GM13977 (cell line): ENCODE data around the gene ACSBG1.

Experiments
- DNase-seq: peaks from one replicate; pipeline ENCODE4 v3.0.0; 2012; ENCODE audit warnings: low spot score
- in situ Hi-C: fragments of 300-500 bp; cut with MboI; formaldehyde crosslinking; loops from one replicate; pipeline ENCODE4 v1.12.0; 2022; ENCODE audit warnings: low sequenced_read_pairs, low pct_unique_long_range_greater_than_20kb, mixed read lengths, inconsistent platforms; ENCODE audit not compliant: unreplicated experiment
- TF ChIP-seq, protein P1 (sequence below): IDR thresholded peaks from 2 replicates; pipeline ENCODE4 v1.5.1; 2012; ENCODE audit warnings: mild to moderate bottlenecking, control low read depth; ENCODE audit not compliant: insufficient read depth; ENCODE audit errors: extremely low read depth, missing control alignments

ACSBG1 gene

DNA sequence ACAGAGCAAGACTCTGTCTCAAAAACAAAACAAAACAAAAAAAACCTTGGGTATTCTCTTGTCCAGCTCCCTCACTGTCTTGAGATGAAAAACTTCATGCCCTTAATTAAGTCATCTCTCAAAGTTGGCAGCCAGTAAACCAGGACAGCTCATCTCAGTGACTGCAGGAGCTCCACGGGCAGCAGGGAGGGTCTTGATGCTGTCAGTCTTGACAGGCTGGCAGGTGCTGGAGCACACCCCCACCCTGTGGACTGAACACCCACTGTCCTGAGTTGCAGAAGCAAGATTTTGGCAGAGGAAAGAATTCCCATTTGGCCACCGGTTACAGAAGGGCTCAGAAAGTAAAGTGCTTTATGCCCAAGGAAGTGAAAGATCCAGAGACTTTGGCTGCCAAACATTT lies 38.0 kb upstream of the ACSBG1 start:
- DNase-seq = no peak
- TF ChIP-seq, protein P1, sequence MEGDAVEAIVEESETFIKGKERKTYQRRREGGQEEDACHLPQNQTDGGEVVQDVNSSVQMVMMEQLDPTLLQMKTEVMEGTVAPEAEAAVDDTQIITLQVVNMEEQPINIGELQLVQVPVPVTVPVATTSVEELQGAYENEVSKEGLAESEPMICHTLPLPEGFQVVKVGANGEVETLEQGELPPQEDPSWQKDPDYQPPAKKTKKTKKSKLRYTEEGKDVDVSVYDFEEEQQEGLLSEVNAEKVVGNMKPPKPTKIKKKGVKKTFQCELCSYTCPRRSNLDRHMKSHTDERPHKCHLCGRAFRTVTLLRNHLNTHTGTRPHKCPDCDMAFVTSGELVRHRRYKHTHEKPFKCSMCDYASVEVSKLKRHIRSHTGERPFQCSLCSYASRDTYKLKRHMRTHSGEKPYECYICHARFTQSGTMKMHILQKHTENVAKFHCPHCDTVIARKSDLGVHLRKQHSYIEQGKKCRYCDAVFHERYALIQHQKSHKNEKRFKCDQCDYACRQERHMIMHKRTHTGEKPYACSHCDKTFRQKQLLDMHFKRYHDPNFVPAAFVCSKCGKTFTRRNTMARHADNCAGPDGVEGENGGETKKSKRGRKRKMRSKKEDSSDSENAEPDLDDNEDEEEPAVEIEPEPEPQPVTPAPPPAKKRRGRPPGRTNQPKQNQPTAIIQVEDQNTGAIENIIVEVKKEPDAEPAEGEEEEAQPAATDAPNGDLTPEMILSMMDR = no peak
- in situ Hi-C loops = no loop called here

DNA sequence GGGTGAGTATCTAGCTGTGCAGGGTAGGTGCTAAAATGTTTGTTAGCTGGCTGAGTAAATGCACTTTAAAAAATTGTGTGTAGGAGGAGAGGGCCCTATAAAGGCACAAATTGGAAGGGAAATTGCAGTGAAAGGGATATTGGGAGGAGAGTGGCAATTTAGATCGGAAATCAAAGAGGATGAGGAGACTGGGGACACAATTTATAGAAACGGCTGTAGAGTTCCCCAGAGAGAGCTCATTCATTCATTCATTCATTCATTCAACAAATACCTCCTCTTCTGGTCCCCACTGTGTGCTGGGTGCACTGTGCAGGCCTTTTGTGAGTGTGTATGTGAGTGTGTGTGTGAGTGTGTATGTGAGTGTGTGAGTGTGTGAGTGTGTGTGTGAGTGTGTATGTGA lies 32.4 kb upstream of the ACSBG1 start:
- DNase-seq = no peak
- TF ChIP-seq, protein P1 = no peak
- in situ Hi-C loops = no loop called here

DNA sequence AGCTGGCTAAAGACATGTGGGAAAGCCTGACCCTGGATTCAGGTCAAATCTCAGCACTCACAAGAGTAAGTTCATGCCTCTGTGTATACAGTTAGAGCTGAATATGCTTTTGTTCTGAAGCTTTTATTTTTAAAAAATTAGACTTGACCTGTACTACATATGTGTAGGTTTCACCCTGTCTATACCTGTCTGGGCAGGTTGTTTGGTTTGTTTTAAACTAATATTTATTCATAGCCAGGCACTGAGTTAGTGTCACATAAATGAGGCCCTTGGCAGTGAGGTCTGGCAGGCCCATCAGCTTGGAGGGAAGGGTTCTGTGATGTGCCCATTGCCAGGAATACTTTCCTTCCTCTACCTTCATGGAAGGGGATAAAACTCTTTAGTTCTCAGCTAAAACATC lies 31.9 kb upstream of the ACSBG1 start:
- in situ Hi-C loops = no loop called here
- DNase-seq = no peak
- TF ChIP-seq, protein P1 = no peak

DNA sequence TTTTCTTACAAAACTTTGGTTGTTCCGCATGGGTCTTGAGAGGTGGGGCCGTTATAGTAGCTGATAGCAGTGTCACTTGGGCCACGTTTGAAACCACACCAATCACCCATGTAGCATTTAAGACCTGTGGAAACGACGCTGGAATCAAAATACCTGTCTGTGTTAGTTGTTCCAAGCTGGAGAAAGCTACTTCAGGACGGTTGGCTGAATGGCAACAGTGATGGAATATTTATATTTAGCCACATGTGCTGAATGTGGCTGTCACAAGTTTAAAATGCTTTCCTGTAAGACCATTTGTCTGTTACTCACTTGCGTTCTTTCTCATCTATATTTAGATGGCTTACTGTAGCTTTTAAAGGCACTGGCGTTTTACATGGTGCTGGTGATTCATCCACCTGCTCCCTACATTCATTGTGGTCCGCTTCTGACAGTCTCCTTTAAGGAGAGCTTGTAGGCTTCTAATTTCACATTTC lies 31.4 kb upstream of the ACSBG1 start:
- no peak for DNase-seq
- in situ Hi-C loops = no loop called here
- TF ChIP-seq, protein P1 = no peak

DNA sequence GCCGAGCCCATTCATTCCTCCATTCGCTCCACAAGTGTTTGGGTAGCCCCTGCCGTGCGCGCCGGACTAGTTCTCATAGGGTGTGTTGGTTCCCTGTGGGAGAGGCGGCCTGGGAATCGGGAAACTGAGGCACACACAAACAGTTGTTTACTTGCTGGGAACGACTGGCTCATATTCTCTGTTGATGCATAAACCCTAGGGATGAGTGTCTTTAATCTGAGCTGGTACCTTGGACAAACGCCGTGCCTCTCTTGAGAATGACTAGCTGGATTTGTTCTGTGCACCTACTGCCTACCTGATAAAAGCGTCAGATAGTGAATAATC lies 30.7 kb upstream of the ACSBG1 start:
- TF ChIP-seq, protein P1 = no peak
- DNase-seq = no peak
- in situ Hi-C loops = no loop called here

DNA sequence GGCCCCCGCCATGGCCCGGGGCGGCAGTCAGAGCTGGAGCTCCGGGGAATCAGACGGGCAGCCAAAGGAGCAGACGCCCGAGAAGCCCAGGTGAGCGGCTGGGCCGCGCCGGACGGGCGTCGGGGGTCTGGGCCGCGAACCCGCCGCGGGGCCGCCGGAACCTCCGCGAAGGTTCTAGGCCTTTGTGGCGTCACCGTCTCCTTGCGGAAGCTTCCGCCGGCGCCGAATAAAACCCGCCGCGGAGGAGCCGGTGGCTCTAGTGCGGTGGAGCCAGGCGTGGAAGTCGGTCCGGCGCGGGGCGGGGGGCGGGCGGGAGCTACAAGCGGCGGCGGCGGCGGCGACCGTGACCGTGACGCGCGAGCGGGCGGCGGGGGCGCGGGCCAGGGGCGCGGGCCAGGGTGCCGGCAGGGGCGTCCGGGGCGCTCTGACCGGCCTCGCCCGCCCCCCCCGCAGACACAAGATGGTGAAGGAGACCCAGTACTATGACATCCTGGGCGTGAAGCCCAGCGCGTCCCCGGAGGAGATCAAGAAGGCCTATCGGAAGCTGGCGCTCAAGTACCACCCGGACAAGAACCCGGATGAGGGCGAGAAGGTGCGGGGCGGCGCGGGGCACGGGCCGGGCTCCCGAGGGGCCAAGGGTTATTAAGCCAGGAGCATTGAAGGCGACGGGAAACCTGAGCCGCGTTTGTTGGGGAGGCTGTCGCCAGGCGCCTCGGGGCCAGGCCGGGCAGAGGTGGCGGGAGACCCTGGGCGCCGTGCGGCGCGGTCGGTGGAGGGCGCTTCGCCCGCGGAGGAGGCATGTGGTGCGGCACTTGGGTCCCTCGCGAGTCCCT lies 30.2 kb upstream of the ACSBG1 start, which contains the start of gene DNAJA4:
Gene DNAJA4, plus strand, starts transcription at position 259 of the 833 bp plus-strand sequence. Its CDS starts 202 bp downstream, at position 461.
- TF ChIP-seq, protein P1 = peak; percentile 28
- peak; percentile 81 for DNase-seq
- in situ Hi-C loops = no loop called here
